Right lobe of liver (tissue), 6 donors: Measurements from ENCODE around the gene KLHL24. TPM values are rescaled to one million over a fixed set of nuclear protein-coding genes. Genes with fewer than 3 reads are reported as not detected.
A peak's percentile ranks its signal among the peaks of the same experiment; 100 is the strongest.
"Not testable (repeated sequence)": the region's sequence is repeated elsewhere in the genome, so short reads cannot be mapped to it uniquely, and the experiment has no call there.

Experiments
- ATAC-seq, 4 donors: fragments of 200-7000 bp; cut with Tn5 transposase; one replicate each; pipeline ENCODE4 v1.9.1; 2020; ENCODE audit warnings: mild to moderate bottlenecking in 4 of 4, moderate library complexity in 4 of 4
- DNase-seq, 3 donors: peaks; one replicate each; pipeline ENCODE4 v3.0.0-alpha.2; 2020
- H3K27ac ChIP-seq, 3 donors: fragments of 200-600 bp; one replicate each; pipeline ENCODE4 v1.8.0; 2022
- H3K27me3 ChIP-seq, 2 donors: fragments of 200-600 bp; one replicate each; pipeline ENCODE4 v1.8.0; 2022
- H3K36me3 ChIP-seq, 4 donors: fragments of 200-600 bp; sonication (generic) in 1 of 4; one replicate each; pipeline versions ENCODE4 v1.5.1 to v1.8.0; 2017 to 2022; ENCODE audit warnings: control low read depth in 1 of 4
- H3K4me1 ChIP-seq, 4 donors: fragments of 200-600 bp; sonication (generic) in 1 of 4; one replicate each; pipeline versions ENCODE4 v1.5.1 to v1.8.0; 2017 to 2022; ENCODE audit warnings: control low read depth in 1 of 4
- H3K4me3 ChIP-seq, 3 donors: fragments of 200-600 bp; one replicate each; pipeline ENCODE4 v1.8.0; 2022
- H3K9me3 ChIP-seq, 4 donors: fragments of 200-600 bp; sonication (generic) in 1 of 4; one replicate each; pipeline versions ENCODE4 v1.5.1 to v1.8.0; 2017 to 2022; ENCODE audit warnings: control low read depth in 1 of 4
- CTCF ChIP-seq, 4 donors: fragments of 200-600 bp in 3 of 4; fragments of 450-650 bp in 1 of 4; IDR thresholded peaks; one replicate each; pipeline versions ENCODE4 v1.5.1 to v1.8.0; 2016 to 2022; ENCODE audit warnings: antibody characterized with exemption in 4 of 4, mild to moderate bottlenecking in 2 of 4
- POLR2A ChIP-seq: fragments of 450-650 bp; IDR thresholded peaks from one replicate; pipeline ENCODE4 v1.6.1; 2017; ENCODE audit warnings: antibody characterized with exemption, mild to moderate bottlenecking
- WGBS: methylation state at CpG from one replicate; pipeline ENCODE4 v1.1.6; 2018; ENCODE audit warnings: low coverage, low lambda C conversion rate; ENCODE audit not compliant: insufficient coverage; ENCODE audit errors: missing lambda C conversion rate; 5-methylcytosine and 5-hydroxymethylcytosine counted together
- intact Hi-C, 2 donors: fragments of 100-400 bp; cut with DNase I; formaldehyde crosslinking; loops; one replicate each; pipeline versions ENCODE4 v1.11.2 to v1.14.1; 2022
- total RNA-seq, 6 experiments: library from RNA; depleted of rRNA in 2 of 6; stranded (reverse); fragments of >200 nt in 2 of 6; fragmentation: NEBNext Ultra II Directional in 3 of 6; extraction: Animal tissue kit (Norgen Biotek cat#: 25700) in 3 of 6; gene quantifications; one replicate each; pipeline versions ENCODE4 v1.1.0 to v1.2.4, GENCODE V29; 2016 to 2023
- donor health status: DM: no; HTN: yes; CAD: no.
- donor health status: DM: no; HTN: no; CAD: no.
- donor health status: DM: no; HTN: no; CAD: no.
- donor health status: DM: no; HTN: yes; CAD: no.
- donor health status: DM: no; HTN: yes; CAD: no.

Gene KLHL24
- total RNA-seq, 6 experiments from 2014 or later = 26.3 to 43.9 (median 32.0) TPM

GRCh38 chr3:183680061-183680460 lies 44.6 kb downstream of the KLHL24 start:
- Histone ChIP-seq H3K9me3 (no peaks in the 10 kb centered on the region), H3K27ac (no peak overlapping the region), H3K36me3 (peaks cover 0 to 30% (median 3%) of the 10 kb centered on the region in 4 donors), H3K4me1 (no peaks in the 10 kb centered on the region), H3K27me3 (no peaks in the 10 kb centered on the region), H3K4me3 (no peak overlapping the region)
- DNase-seq (no peak), ATAC-seq (no peak)
- no peak for TF ChIP-seq CTCF (IDR thresholded peaks at IDR 0.05)
- TF ChIP-seq POLR2A = no peak
- WGBS = 96% methylated on average over 3 of the region's 3 CpGs
- intact Hi-C loops = no loop called here

- Histone ChIP-seq H3K4me1 (peaks cover 0 to 4% (median 0%) of the 10 kb centered on the region in 4 donors), H3K27ac (no peak overlapping the region), H3K4me3 (no peak overlapping the region), H3K9me3 (no peaks in the 10 kb centered on the region), H3K36me3 (no peaks in the 10 kb centered on the region), H3K27me3 (no peaks in the 10 kb centered on the region)
- ATAC-seq = no peak
- DNase-seq = no peak
- TF ChIP-seq POLR2A (no peak), CTCF (IDR thresholded peaks at IDR 0.05) (no peak)
- WGBS = 88% methylated on average over 6 of the region's 6 CpGs
- intact Hi-C loops = no loop called here
Measured at GRCh38 chr3:183687705-183688104, 52.3 kb downstream of the KLHL24 start.

DNA sequence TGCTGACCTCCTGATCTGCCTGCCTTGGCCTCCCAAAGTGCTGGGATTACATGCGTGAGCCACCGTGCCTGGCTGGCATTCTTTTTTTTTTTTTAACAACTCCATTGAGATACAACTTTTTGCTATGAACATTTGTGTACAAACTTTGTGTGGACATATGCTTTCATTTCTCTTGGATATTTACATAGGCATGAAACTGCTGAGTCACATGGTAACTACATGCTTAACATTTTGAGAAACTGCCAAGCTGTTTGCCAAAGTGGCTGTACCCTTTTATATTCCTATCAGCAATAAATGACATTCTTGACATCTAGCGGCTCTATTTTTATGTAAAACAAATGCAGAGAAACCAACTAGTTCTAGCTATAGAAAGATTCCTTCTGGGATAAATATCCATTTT lies 53.5 kb downstream of the KLHL24 start:
- peaks cover 0 to 4% (median 0%) of the 10 kb centered on the region in 4 donors for H3K4me1 ChIP-seq
- TF ChIP-seq CTCF (IDR thresholded peaks at IDR 0.05) (no peak), POLR2A (no peak)
- DNase-seq (no peak), ATAC-seq (peak in 2 of 4 donors; percentile 30 to 52)
- H3K27me3 ChIP-seq = no peaks in the 10 kb centered on the region
- no peak overlapping the region for H3K4me3 ChIP-seq
- H3K9me3 ChIP-seq = no peaks in the 10 kb centered on the region
- WGBS = 79% methylated on average over 3 of the region's 3 CpGs
- no peak overlapping the region for H3K27ac ChIP-seq
- H3K36me3 ChIP-seq = no peaks in the 10 kb centered on the region
- intact Hi-C loops = no loop called here

DNA sequence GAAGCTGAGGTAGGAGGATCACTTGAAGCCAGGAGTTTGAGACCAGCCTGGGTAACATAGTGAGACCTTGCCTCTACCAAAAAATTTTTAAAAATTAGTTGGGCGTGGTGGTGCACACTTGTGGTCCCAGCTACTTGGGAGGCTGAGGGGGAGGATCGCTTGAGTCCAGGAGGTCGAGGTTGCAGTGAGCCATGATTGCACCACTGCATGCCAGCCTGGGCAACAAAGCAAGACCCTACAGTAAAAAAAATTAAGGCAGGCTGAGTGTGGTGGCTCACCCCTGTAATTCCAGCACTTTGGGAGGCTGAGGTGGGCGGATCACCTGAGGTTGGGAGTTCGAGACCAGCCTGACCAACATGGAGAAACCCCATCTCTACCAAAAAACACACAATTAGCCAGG lies 54.2 kb downstream of the KLHL24 start:
- H3K9me3 ChIP-seq, DNase-seq, intact Hi-C loops, ATAC-seq, H3K27me3 ChIP-seq, H3K4me1 ChIP-seq, H3K36me3 ChIP-seq, H3K27ac ChIP-seq, H3K4me3 ChIP-seq: not testable (repeated sequence)
- no CpG with 5 or more reads among the region's 5 CpGs for whole genome bisulfite sequencing

- Histone ChIP-seq H3K4me1 (peaks cover 0 to 4% (median 0%) of the 10 kb centered on the region in 4 donors), H3K36me3 (no peaks in the 10 kb centered on the region), H3K27me3 (no peaks in the 10 kb centered on the region), H3K4me3 (no peak overlapping the region), H3K27ac (no peak overlapping the region), H3K9me3 (no peaks in the 10 kb centered on the region)
- intact Hi-C loops = no loop called here
- TF ChIP-seq POLR2A (no peak), CTCF (IDR thresholded peaks at IDR 0.05) (no peak)
- ATAC-seq = no peak
- WGBS = 95% methylated on average over 10 of the region's 11 CpGs
- DNase-seq = no peak
Measured at GRCh38 chr3:183690402-183690995, 55.1 kb downstream of the KLHL24 start.
